Hepatocyte (in vitro differentiated cells): ENCODE measurements around the gene SIGLECL1.

Source experiments
- CTCF ChIP-seq: fragments of 200-600 bp; sonication (generic); IDR thresholded peaks from 2 replicates; pipeline ENCODE4 v1.5.1; 2016; ENCODE audit warnings: antibody characterized with exemption, mild to moderate bottlenecking; ENCODE audit not compliant: poor library complexity
- EZH2 ChIP-seq: fragments of 200-600 bp; sonication (generic); IDR thresholded peaks from 2 replicates; pipeline ENCODE4 v1.6.1; 2016; ENCODE audit warnings: antibody characterized with exemption, mild to moderate bottlenecking, borderline replicate concordance
- EZH2phosphoT487 ChIP-seq: fragments of 200-600 bp; sonication (generic); IDR thresholded peaks from one replicate; pipeline ENCODE4 v1.6.1; 2018; ENCODE audit warnings: antibody characterized with exemption, mild to moderate bottlenecking, low read depth, moderate library complexity; ENCODE audit not compliant: unreplicated experiment, severe bottlenecking

- TF ChIP-seq CTCF (no peak), EZH2 (no peak), EZH2phosphoT487 (no peak)
These were observed 39.0 kb upstream of the SIGLECL1 start for GRCh38 chr19:51211833-51212232.
